Fibroblast of villous mesenchyme (primary cell): ENCODE results near the gene ASTL. TPM values are rescaled to one million over a fixed set of nuclear protein-coding genes. Genes with fewer than 3 reads are reported as not detected.

Experiments
- DNase-seq: peaks from one replicate; pipeline ENCODE4 v3.0.0-alpha.2; 2010; ENCODE audit warnings: low read depth
- H3K4me3 ChIP-seq: 2 replicates; pipeline ENCODE4 v1.5.1; 2011; ENCODE audit warnings: low read depth, mild to moderate bottlenecking, low read length
- total RNA-seq: library from RNA; depleted of rRNA; stranded (reverse); fragments of >200 nt; gene quantifications from 2 replicates; pipeline ENCODE4 v1.2.3, GENCODE V29; 2012
- TF ChIP-seq, protein P1 (sequence below): IDR thresholded peaks from 2 replicates; pipeline ENCODE4 v1.5.1; 2012; ENCODE audit warnings: low read depth, mild to moderate bottlenecking, low read length; ENCODE audit not compliant: insufficient read depth

The ASTL gene
- total RNA-seq, 1 donor = not detected

- no peak for DNase-seq
- no peak overlapping the region for H3K4me3 ChIP-seq
- TF ChIP-seq, protein P1, sequence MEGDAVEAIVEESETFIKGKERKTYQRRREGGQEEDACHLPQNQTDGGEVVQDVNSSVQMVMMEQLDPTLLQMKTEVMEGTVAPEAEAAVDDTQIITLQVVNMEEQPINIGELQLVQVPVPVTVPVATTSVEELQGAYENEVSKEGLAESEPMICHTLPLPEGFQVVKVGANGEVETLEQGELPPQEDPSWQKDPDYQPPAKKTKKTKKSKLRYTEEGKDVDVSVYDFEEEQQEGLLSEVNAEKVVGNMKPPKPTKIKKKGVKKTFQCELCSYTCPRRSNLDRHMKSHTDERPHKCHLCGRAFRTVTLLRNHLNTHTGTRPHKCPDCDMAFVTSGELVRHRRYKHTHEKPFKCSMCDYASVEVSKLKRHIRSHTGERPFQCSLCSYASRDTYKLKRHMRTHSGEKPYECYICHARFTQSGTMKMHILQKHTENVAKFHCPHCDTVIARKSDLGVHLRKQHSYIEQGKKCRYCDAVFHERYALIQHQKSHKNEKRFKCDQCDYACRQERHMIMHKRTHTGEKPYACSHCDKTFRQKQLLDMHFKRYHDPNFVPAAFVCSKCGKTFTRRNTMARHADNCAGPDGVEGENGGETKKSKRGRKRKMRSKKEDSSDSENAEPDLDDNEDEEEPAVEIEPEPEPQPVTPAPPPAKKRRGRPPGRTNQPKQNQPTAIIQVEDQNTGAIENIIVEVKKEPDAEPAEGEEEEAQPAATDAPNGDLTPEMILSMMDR = no peak
Observed at GRCh38 chr2:96159084-96159830, 21.0 kb upstream of the ASTL start.

DNA sequence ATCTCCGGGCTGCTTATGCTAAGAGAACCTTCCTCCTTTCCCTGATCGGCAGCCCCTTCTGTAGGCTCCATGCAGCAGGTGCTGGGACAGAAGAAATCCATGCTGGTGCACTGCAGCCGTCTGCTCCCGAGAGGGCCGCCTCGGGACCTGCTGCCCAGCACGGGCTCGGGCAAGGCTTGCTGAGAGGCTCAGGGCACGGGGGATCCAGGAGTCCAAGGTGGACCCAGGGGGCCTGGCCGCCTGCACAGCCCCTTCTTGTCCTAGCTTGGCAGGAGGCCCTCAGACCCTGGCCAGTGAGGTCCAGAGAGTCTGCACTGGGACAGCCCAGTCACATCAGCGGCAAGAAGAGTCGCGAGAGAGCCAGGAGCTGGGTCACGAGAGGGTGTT is 20.2 kb upstream of the ASTL start:
- TF ChIP-seq, protein P1 = no peak
- DNase-seq = no peak
- no peak overlapping the region for H3K4me3 ChIP-seq

DNA sequence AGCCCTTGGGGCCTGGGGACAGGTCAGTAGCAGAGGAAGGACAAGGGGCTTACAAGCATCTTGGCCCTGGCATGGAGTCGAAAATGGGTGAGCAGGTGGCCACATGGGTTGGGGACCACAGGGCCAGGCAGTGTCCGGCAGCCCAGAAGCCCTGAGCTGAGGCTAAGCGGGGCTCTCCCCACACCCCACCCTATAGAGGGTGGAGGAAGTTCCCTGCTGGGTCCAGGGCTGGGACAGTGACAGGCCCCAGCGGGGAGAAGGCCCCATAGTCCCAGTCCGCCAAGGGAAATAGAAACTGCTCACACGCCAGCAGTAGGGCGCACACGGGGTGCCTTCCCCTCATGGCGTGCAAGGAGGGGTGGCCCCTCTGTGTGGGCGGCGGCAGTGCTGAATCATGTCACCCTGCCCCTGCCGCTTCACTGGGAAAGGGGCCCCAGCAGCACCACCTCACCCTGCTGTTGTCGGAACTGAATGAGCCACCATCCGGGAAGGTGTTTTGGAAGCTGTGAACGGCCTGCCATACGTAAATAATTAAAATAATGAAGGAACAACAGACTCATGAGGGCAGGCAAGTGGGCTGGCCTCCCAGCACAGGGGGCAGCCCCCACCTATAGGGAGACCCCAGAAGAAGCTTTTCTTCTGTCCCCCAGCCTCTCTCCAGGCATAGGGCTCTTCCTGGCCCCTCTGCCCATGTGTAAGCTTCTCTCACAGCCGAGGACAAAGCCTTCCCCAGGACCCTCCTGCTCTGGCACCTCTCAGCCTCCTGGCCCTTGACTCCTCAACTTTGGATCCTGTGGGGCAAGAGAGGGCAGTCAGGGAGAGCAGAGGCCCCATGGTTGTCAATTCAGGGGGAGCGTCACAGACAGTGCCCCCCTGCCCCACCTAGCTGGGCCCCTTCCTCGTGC is 19.6 kb upstream of the ASTL start:
- TF ChIP-seq, protein P1 = no peak
- no peak overlapping the region for H3K4me3 ChIP-seq
- DNase-seq = no peak

DNA sequence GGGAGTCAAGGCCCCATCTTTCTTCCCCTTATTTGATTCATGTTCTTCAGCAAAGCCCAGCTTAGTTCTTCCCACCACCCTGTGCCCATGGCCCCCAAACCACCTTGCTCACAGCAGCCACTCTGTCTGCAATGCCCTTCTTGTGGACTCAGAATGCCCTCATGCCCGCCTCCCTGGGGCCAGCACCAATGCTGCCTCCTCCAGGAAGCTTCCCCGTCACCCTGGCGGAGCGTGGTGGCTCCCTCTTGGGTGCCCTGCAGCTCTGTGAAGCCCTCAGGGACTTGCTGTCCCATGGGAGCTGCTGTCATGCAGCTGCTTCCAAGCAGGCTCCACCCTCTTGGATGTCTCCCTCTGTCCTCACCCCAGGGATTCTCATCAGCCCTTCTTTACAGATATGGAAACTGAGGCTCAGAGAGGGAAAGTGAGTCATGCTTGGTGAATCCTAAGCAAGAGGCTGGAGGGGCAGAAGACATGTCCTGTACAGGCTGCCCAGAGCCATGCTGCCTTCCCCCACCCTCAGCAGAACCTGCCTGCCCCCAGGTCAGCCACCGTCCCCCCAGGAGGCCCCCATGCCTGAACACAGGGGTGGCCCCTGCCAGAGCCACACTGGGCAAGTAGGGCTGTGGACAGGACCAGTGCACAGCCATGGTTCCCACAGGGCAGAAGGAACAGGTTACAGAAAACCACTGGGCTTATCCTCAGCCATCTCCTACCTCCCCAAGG is 18.8 kb upstream of the ASTL start:
- DNase-seq = no peak
- TF ChIP-seq, protein P1 = no peak

GRCh38 chr2:96156011-96156820 is 17.9 kb upstream of the ASTL start:
- TF ChIP-seq, protein P1 = no peak
- no peak for DNase-seq

More for the DNA sequence above, 18.8 kb upstream of the ASTL start:
- H3K4me3 ChIP-seq = no peak overlapping the region

More at GRCh38 chr2:96156011-96156820, 17.9 kb upstream of the ASTL start:
- no peak overlapping the region for H3K4me3 ChIP-seq
